ENCODE data around the gene RFTN1.
A peak's percentile ranks its signal among the peaks of the same experiment; 100 is the strongest.

RFTN1 gene

GRCh38 chr3:16357186-16358121, 156.0 kb downstream of the RFTN1 start:
- DNase-seq (no peak), ATAC-seq (replicated peaks) (no peak)
- Mint-ChIP-seq H3K9me3 (no peaks in the 10 kb centered on the region), H3K4me1 (ENCODE audit: low read depth in 2 of 2) (peaks cover 14 to 25% of the 10 kb centered on the region in 2 donors), H3K27me3 (no peaks in the 10 kb centered on the region), H3K4me3 (no peak overlapping the region), H3K27ac (peak overlapping the region; percentile 46 to 63), H3K36me3 (ENCODE audit: insufficient read depth) (peaks cover 9% of the 10 kb centered on the region)

- no peak for ATAC-seq (replicated peaks)
- peaks cover 9% of the 10 kb centered on the region for H3K36me3 Mint-ChIP-seq (ENCODE audit: insufficient read depth)
- H3K4me1 Mint-ChIP-seq (ENCODE audit: low read depth in 2 of 2) = peaks cover 10 to 22% of the 10 kb centered on the region in 2 donors
- DNase-seq = no peak
- no peaks in the 10 kb centered on the region for H3K27me3 Mint-ChIP-seq
- no peaks in the 10 kb centered on the region for H3K9me3 Mint-ChIP-seq
- H3K27ac Mint-ChIP-seq = no peak overlapping the region
- no peak overlapping the region for H3K4me3 Mint-ChIP-seq
These were observed 157.7 kb downstream of the RFTN1 start for GRCh38 chr3:16355828-16356227.

- Mint-ChIP-seq H3K27ac (peak overlapping the region; percentile 0 to 8), H3K9me3 (no peaks in the 10 kb centered on the region), H3K27me3 (no peaks in the 10 kb centered on the region)
These were observed 159.2 kb downstream of the RFTN1 start for GRCh38 chr3:16354291-16354690.

GRCh38 chr3:16352428-16352827, 161.1 kb downstream of the RFTN1 start:
- ATAC-seq (replicated peaks) = no peak
- Mint-ChIP-seq H3K4me3 (peak overlapping the region in 1 of 2 donors; percentile 20), H3K27me3 (no peaks in the 10 kb centered on the region), H3K36me3 (ENCODE audit: insufficient read depth) (peaks cover 13% of the 10 kb centered on the region), H3K4me1 (ENCODE audit: low read depth in 2 of 2) (peaks cover 15 to 40% of the 10 kb centered on the region in 2 donors), H3K9me3 (no peaks in the 10 kb centered on the region), H3K27ac (peak overlapping the region in 1 of 2 donors; percentile 71)
- DNase-seq = no peak

More at GRCh38 chr3:16354291-16354690, 159.2 kb downstream of the RFTN1 start:
- ATAC-seq (replicated peaks) (no peak), DNase-seq (no peak)
- Mint-ChIP-seq H3K4me1 (ENCODE audit: low read depth in 2 of 2) (peaks cover 10 to 30% of the 10 kb centered on the region in 2 donors), H3K4me3 (no peak overlapping the region), H3K36me3 (ENCODE audit: insufficient read depth) (peaks cover 9% of the 10 kb centered on the region)

GRCh38 chr3:16350597-16351318, 162.7 kb downstream of the RFTN1 start:
- DNase-seq (no peak), ATAC-seq (replicated peaks) (no peak)
- Mint-ChIP-seq H3K27me3 (no peaks in the 10 kb centered on the region), H3K4me1 (ENCODE audit: low read depth in 2 of 2) (peaks cover 14 to 46% of the 10 kb centered on the region in 2 donors), H3K27ac (peak overlapping the region in 1 of 2 donors; percentile 45), H3K9me3 (no peaks in the 10 kb centered on the region), H3K4me3 (no peak overlapping the region), H3K36me3 (ENCODE audit: insufficient read depth) (peaks cover 18% of the 10 kb centered on the region)

- H3K36me3 Mint-ChIP-seq (ENCODE audit: insufficient read depth) = peaks cover 21% of the 10 kb centered on the region
- no peak for ATAC-seq (replicated peaks)
- no peak overlapping the region for H3K4me3 Mint-ChIP-seq
- H3K27ac Mint-ChIP-seq = peak overlapping the region in 1 of 2 donors; percentile 47
- DNase-seq = no peak
- no peaks in the 10 kb centered on the region for H3K9me3 Mint-ChIP-seq
- no peaks in the 10 kb centered on the region for H3K27me3 Mint-ChIP-seq
- H3K4me1 Mint-ChIP-seq (ENCODE audit: low read depth in 2 of 2) = peaks cover 14 to 44% of the 10 kb centered on the region in 2 donors
These were observed 163.4 kb downstream of the RFTN1 start for GRCh38 chr3:16349986-16350596.

GRCh38 chr3:16347548-16347947, 166.0 kb downstream of the RFTN1 start:
- Mint-ChIP-seq H3K27ac (peak overlapping the region; percentile 7 to 24), H3K4me1 (ENCODE audit: low read depth in 2 of 2) (peaks cover 12 to 53% of the 10 kb centered on the region in 2 donors), H3K4me3 (no peak overlapping the region), H3K9me3 (no peaks in the 10 kb centered on the region), H3K36me3 (ENCODE audit: insufficient read depth) (peaks cover 12% of the 10 kb centered on the region), H3K27me3 (no peaks in the 10 kb centered on the region)
- DNase-seq (no peak), ATAC-seq (replicated peaks) (no peak)

- Mint-ChIP-seq H3K4me3 (no peak overlapping the region), H3K9me3 (no peaks in the 10 kb centered on the region), H3K4me1 (ENCODE audit: low read depth in 2 of 2) (peaks cover 12 to 57% of the 10 kb centered on the region in 2 donors), H3K27ac (peak overlapping the region; percentile 23 to 52), H3K36me3 (ENCODE audit: insufficient read depth) (peaks cover 12% of the 10 kb centered on the region), H3K27me3 (no peaks in the 10 kb centered on the region)
- no peak for DNase-seq
- no peak for ATAC-seq (replicated peaks)
These were observed 167.0 kb downstream of the RFTN1 start for GRCh38 chr3:16346413-16347081.

GRCh38 chr3:16343101-16343500, 170.4 kb downstream of the RFTN1 start:
- peak overlapping the region; percentile 85 to 86 for H3K27ac Mint-ChIP-seq
- H3K27me3 Mint-ChIP-seq = no peaks in the 10 kb centered on the region
- no peak overlapping the region for H3K4me3 Mint-ChIP-seq
- DNase-seq = no peak
- no peaks in the 10 kb centered on the region for H3K9me3 Mint-ChIP-seq
- peaks cover 19% of the 10 kb centered on the region for H3K36me3 Mint-ChIP-seq (ENCODE audit: insufficient read depth)
- peaks cover 25 to 62% of the 10 kb centered on the region in 2 donors for H3K4me1 Mint-ChIP-seq (ENCODE audit: low read depth in 2 of 2)
- no peak for ATAC-seq (replicated peaks)

- Mint-ChIP-seq H3K4me1 (ENCODE audit: low read depth in 2 of 2) (peaks cover 39 to 70% of the 10 kb centered on the region in 2 donors), H3K27me3 (no peaks in the 10 kb centered on the region), H3K4me3 (peak overlapping the region; percentile 62 to 68), H3K9me3 (peaks cover 0 to 1% of the 10 kb centered on the region in 2 donors), H3K27ac (peak overlapping the region; percentile 78 to 87), H3K36me3 (ENCODE audit: insufficient read depth) (peaks cover 23% of the 10 kb centered on the region)
- DNase-seq (peak; percentile 15 to 34 (median 15)), ATAC-seq (replicated peaks) (peak; percentile 80)
These were observed 174.5 kb downstream of the RFTN1 start for GRCh38 chr3:16338999-16339398.

GRCh38 chr3:16337856-16338540, 175.5 kb downstream of the RFTN1 start:
- Mint-ChIP-seq H3K36me3 (ENCODE audit: insufficient read depth) (peaks cover 26% of the 10 kb centered on the region), H3K27ac (peak overlapping the region; percentile 78 to 87), H3K9me3 (peaks cover 0 to 1% of the 10 kb centered on the region in 2 donors), H3K4me1 (ENCODE audit: low read depth in 2 of 2) (peaks cover 35 to 66% of the 10 kb centered on the region in 2 donors), H3K27me3 (no peaks in the 10 kb centered on the region), H3K4me3 (peak overlapping the region; percentile 62 to 68)
- peak; percentile 39 to 50 (median 49) for DNase-seq
- peak; percentile 90 for ATAC-seq (replicated peaks)

- Mint-ChIP-seq H3K36me3 (ENCODE audit: insufficient read depth) (peaks cover 29% of the 10 kb centered on the region), H3K9me3 (peaks cover 0 to 1% of the 10 kb centered on the region in 2 donors), H3K27me3 (no peaks in the 10 kb centered on the region), H3K27ac (peak overlapping the region; percentile 78 to 87), H3K4me3 (peak overlapping the region in 1 of 2 donors; percentile 68), H3K4me1 (ENCODE audit: low read depth in 2 of 2) (peaks cover 41 to 60% of the 10 kb centered on the region in 2 donors)
- ATAC-seq (replicated peaks) = no peak
- DNase-seq = no peak
These were observed 176.7 kb downstream of the RFTN1 start for GRCh38 chr3:16336825-16337224.
